Endometrial microvascular endothelial cells (primary cell): ENCODE measurements around the gene H6PD. TPM values are rescaled to one million over a fixed set of nuclear protein-coding genes. Genes with fewer than 3 reads are reported as not detected.

Experiments used
- total RNA-seq: library from RNA; depleted of rRNA; stranded (reverse); fragments of >200 nt; gene quantifications from one replicate; pipeline ENCODE4 v1.2.3, GENCODE V29; 2015; ENCODE audit errors: inconsistent ontology term

H6PD gene
- total RNA-seq, 1 donor from 2014 or later = 22.4 TPM

Other genes starting within 250 kb of the H6PD start
- gene SLC2A7, start 208.4 kb upstream of the H6PD start, total RNA-seq = not detected
- not detected for gene SLC2A5, start 165.1 kb upstream of the H6PD start, total RNA-seq
- 7.0 TPM for gene GPR157, start 105.7 kb upstream of the H6PD start, total RNA-seq
- 16.1 TPM for gene SPSB1, start 58.1 kb downstream of the H6PD start, total RNA-seq